ENCODE results near the gene BANF2. TPM values are rescaled to one million over a fixed set of nuclear protein-coding genes. Genes with fewer than 3 reads are reported as not detected.

Gene BANF2
- total and polyA plus RNA-seq, 2 of the 8 experiments (the other 6 are each of a cell fraction or from before 2014, with no cell fraction given): not detected

- Histone ChIP-seq H3K9ac (replicated peaks in 1 of 4; ENCODE audit: extremely low read depth in 1 of 4, low read depth in 3 of 4, low read length in 3 of 4) (no peak overlapping the region), H3K79me1 (ENCODE audit: low read depth, low read length) (peaks cover 35% of the 10 kb centered on the region), H3K79me2 (ENCODE audit: control insufficient read depth in 1 of 2, insufficient read depth in 2 of 2, low read length in 2 of 2) (peaks cover 0 to 76% of the 10 kb centered on the region in 2 experiments; a peak in 3 of 4 replicates), H4K20me1 (replicated peaks in 1 of 2; ENCODE audit: control insufficient read depth in 1 of 2, insufficient read depth in 2 of 2, low read length in 2 of 2) (peaks cover 6 to 18% of the 10 kb centered on the region in 2 experiments), H2BK120ac (replicated peaks; ENCODE audit: low read depth, low read length) (no peak overlapping the region), H3K27ac (ENCODE audit: low read depth, low read length) (no peak overlapping the region), H4K8ac (ENCODE audit: extremely low read depth, insufficient read depth, low read length) (no peak overlapping the region), H3K27me3 (replicated peaks in 1 of 4; ENCODE audit: control insufficient read depth in 3 of 4, extremely low read depth in 1 of 4, insufficient read depth in 3 of 4, low read length in 3 of 4) (no peaks in the 10 kb centered on the region), H2BK5ac (ENCODE audit: low read depth, low read length) (no peak overlapping the region; the same call in 1 of the 2 replicates), H3K23me2 (ENCODE audit: low read depth, low read length) (no peaks in the 10 kb centered on the region), H2BK15ac (ENCODE audit: low read length) (no peak overlapping the region), H3K9me3 (ENCODE audit: insufficient read depth in 2 of 2, low read depth in 1 of 2, low read length in 1 of 2) (peaks cover 6 to 10% of the 10 kb centered on the region in 2 experiments), H3K4me3 (ENCODE audit: extremely low read depth in 1 of 4, insufficient read depth in 2 of 4, low read depth in 3 of 4, low read length in 4 of 4) (no peak overlapping the region), H3K56ac (replicated peaks; ENCODE audit: insufficient read length, low read depth, low read length) (no peak overlapping the region), H3K4me2 (ENCODE audit: insufficient read depth in 1 of 2, low read depth in 2 of 2, low read length in 2 of 2) (no peak overlapping the region), H3K4me1 (replicated peaks in 1 of 4; ENCODE audit: control insufficient read depth in 3 of 4, insufficient read depth in 4 of 4, low read length in 3 of 4) (peaks cover 6 to 12% (median 9%) of the 10 kb centered on the region in 4 experiments; a peak in 6 of 7 replicates), H3K14ac (ENCODE audit: insufficient read length) (no peak overlapping the region), H3K4ac (replicated peaks; ENCODE audit: insufficient read length, low read depth, low read length) (no peak overlapping the region), H2AK5ac (ENCODE audit: low read depth, low read length) (peak overlapping the region; percentile 4; the same call in 1 of the 2 replicates), H2BK20ac (ENCODE audit: low read length) (peak overlapping the region; percentile 28; the same call in 1 of the 2 replicates), H3K18ac (ENCODE audit: extremely low read depth, low read length) (no peak overlapping the region), H4K91ac (replicated peaks; ENCODE audit: insufficient read length, low read length) (no peak overlapping the region), H2BK12ac (ENCODE audit: low read depth, low read length) (no peak overlapping the region), H2AFZ (ENCODE audit: low read length) (no peak overlapping the region), H4K5ac (ENCODE audit: insufficient read length, low read depth, low read length) (no peak overlapping the region), H3K23ac (ENCODE audit: insufficient read length) (no peak overlapping the region), H3K36me3 (ENCODE audit: control insufficient read depth in 2 of 4, insufficient read depth in 4 of 4, low read length in 3 of 4) (peaks cover 0 to 12% (median 6%) of the 10 kb centered on the region in 4 experiments; a peak in 5 of 8 replicates)
- WGBS, 2 experiments (ENCODE audit: extremely low coverage in 1 of 2, insufficient coverage in 1 of 2, insufficient read length in 1 of 2, insufficient replicate concordance in 2 of 2, low coverage in 1 of 2, low lambda C conversion rate in 2 of 2, missing lambda C conversion rate in 1 of 2): 90% methylated on average over 11 of the region's 11 CpGs; no CpG with 5 or more reads in 1 of the 2 experiments
- no peak for DNase-seq (ENCODE audit: low read depth in 1 of 2, low spot score in 2 of 2)
- ChIA-PET POLR2A (ENCODE audit: partially characterized antibody) (interaction anchor here (1.0 to 1.8 kb wide), 3 partner anchors 12 to 23 kb away, joined by 3 to 5 read pairs (median 3); no protein-coding TSS in a partner anchor), CTCF (ENCODE audit: partially characterized antibody) (interaction anchor here (0.6 to 5.9 kb wide), 16 partner anchors 10 to 284 kb away, joined by 3 to 45 read pairs (median 4); partner anchors contain the start of genes BFSP1 and RRBP1)
- TF ChIP-seq TCF12 (IDR thresholded peaks at IDR 0.05; ENCODE audit: low read depth, low read length) (no peak), HDAC6 (IDR thresholded peaks at IDR 0.05; ENCODE audit: low read depth, low read length) (no peak), CBX5 (IDR thresholded peaks at IDR 0.05; ENCODE audit: low read depth, low read length) (no peak), BRCA1 (IDR thresholded peaks at IDR 0.05; ENCODE audit: low read depth, low read length) (no peak), YY1 (IDR thresholded peaks at IDR 0.05; ENCODE audit: low read depth, low read length) (no peak), RFX5 (IDR thresholded peaks at IDR 0.05; ENCODE audit: borderline replicate concordance, low read depth, low read length) (no peak), EP300 (IDR thresholded peaks at IDR 0.05; ENCODE audit: borderline replicate concordance in 1 of 2, low read depth in 2 of 2, low read length in 2 of 2) (no peak)
- no peak for FAIRE-seq
Observed at GRCh38 chr20:17653835-17654648, 45.7 kb upstream of the BANF2 start.
